ENCODE measurements around the gene WTAP.

- TF ChIP-seq TAF1 (IDR thresholded peaks at IDR 0.05; ENCODE audit: low read depth, low read length) (no peak), CHD1 (IDR thresholded peaks at IDR 0.05; ENCODE audit: low read depth, low read length) (no peak), CTCF (IDR thresholded peaks at IDR 0.05; ENCODE audit: control extremely low read depth in 1 of 3, insufficient read depth in 1 of 3, low read depth in 1 of 3, low read length in 3 of 3) (no peak), MAX (IDR thresholded peaks at IDR 0.05) (no peak), POLR2A (IDR thresholded peaks at IDR 0.05; ENCODE audit: control extremely low read depth in 1 of 2, low read depth in 2 of 2, low read length in 2 of 2) (no peak; a peak in 1 of 3 replicates), NRF1 (IDR thresholded peaks at IDR 0.05; ENCODE audit: low read depth, low read length) (no peak), KDM5A (IDR thresholded peaks at IDR 0.05; ENCODE audit: low read length) (no peak), TAF7 (optimal IDR thresholded peaks at IDR 0.05; ENCODE audit: borderline replicate concordance, low read depth, low read length) (no peak), ATF3 (IDR thresholded peaks at IDR 0.05; ENCODE audit: insufficient read depth, low read depth, low read length) (no peak), CEBPB (IDR thresholded peaks at IDR 0.05; ENCODE audit: low read depth, low read length) (no peak), CREB1 (IDR thresholded peaks at IDR 0.05) (no peak), MAFK (IDR thresholded peaks at IDR 0.05; ENCODE audit: low read depth, low read length) (no peak)
Observed at GRCh38 chr6:159778542-159779103, 51.3 kb downstream of the WTAP start.
